ENCODE measurements around the gene FSTL5.

- TF ChIP-seq, protein P1, sequence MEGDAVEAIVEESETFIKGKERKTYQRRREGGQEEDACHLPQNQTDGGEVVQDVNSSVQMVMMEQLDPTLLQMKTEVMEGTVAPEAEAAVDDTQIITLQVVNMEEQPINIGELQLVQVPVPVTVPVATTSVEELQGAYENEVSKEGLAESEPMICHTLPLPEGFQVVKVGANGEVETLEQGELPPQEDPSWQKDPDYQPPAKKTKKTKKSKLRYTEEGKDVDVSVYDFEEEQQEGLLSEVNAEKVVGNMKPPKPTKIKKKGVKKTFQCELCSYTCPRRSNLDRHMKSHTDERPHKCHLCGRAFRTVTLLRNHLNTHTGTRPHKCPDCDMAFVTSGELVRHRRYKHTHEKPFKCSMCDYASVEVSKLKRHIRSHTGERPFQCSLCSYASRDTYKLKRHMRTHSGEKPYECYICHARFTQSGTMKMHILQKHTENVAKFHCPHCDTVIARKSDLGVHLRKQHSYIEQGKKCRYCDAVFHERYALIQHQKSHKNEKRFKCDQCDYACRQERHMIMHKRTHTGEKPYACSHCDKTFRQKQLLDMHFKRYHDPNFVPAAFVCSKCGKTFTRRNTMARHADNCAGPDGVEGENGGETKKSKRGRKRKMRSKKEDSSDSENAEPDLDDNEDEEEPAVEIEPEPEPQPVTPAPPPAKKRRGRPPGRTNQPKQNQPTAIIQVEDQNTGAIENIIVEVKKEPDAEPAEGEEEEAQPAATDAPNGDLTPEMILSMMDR (IDR thresholded peaks at IDR 0.05), result no peak
- no peak for TF ChIP-seq POLR2A (IDR thresholded peaks at IDR 0.05)
Observed at GRCh38 chr4:161554372-161554990, 609.3 kb downstream of the FSTL5 start.
